HG02588 (cell line): ENCODE results near the gene CYP19A1.
"Not testable (repeated sequence)": the region's sequence is repeated elsewhere in the genome, so short reads cannot be mapped to it uniquely, and the experiment has no call there.

Experiments used
- ATAC-seq: cut with Tn5 transposase; IDR thresholded peaks from one replicate; pipeline ENCODE4 v1.9.1; 2021; ENCODE audit warnings: mild to moderate bottlenecking, moderate library complexity; ENCODE audit not compliant: unreplicated experiment

Gene CYP19A1

DNA sequence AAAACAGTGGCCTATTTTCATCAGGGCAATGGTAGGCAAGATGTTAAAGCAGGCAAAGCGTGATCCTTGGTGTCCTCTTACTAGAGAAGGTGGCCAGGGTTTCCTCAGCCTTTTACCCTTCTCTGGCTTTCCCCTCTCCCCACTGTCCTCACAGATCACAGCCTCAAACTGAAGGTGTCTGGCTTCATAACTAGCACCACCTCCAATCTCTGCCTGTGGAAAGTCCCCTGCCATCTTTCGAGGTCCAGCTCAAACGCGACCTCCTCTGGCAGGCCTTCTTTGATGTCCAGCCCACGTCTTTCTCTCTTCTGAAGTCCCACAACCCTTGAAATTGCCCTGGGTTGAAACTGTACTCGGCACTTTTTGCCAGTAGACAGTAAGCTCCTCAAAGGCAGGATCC, 35.9 kb downstream of the CYP19A1 start:
- ATAC-seq: no peak

DNA sequence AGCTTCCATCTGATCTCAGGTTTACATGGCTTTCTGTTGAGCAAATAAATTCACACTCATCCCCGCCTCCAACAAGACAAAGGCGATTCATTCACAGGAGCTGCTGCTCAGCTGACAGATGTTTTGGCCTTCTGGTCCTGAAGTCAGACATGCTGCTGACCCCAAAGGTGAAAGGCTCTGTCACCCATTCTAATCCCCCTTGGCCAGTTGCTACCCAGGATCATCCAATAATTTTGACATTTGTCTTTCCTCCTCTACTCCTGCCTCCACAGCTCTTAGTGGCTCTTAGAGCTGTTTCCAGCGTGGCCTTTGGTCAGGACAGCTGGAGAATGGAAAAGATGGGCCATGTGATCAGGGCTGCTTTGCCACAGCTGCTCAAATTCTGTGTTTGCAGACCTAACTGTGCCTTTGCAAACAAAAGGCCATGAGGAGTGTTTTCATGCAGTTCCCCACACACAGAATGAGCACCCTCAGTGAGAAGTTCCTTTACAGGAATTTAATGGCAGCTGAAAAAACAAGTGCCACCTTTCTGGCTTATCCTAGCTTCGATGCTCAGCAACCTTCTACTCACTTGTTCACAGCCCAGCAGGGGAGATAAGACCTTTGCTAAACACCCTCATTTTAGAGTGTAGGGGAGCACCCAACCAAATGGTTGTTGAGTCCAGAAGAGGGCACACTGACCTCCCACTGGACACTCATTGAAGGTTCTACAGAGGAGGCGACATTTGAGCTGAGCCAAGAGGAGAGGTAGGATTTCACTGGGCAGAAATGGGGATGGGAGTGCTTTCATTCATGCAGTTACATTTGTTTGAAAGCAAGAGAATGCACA, 39.0 kb downstream of the CYP19A1 start:
- no peak for ATAC-seq

- no peak for ATAC-seq
Observed at GRCh38 chr15:51298620-51299019, 39.8 kb downstream of the CYP19A1 start.

DNA sequence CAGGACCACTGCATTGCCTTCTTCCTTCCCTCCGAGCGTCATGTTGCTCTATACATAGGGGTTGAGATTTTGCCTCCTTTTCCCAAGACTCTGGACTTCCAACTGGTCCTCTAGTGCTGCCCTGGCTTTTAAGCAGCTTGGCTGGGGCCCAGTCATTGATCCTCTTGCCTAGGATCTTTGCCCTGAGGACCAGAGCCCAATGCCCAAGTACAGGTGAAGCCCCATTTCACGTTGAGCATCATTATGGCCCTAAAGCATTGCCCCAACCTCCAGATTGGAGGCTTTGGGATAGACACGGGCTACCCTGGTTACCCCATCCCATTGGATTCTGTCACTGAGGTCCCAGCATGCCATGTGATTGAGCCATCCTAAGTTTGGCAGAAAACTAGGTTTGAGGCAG, 47.7 kb downstream of the CYP19A1 start:
- ATAC-seq: no peak

DNA sequence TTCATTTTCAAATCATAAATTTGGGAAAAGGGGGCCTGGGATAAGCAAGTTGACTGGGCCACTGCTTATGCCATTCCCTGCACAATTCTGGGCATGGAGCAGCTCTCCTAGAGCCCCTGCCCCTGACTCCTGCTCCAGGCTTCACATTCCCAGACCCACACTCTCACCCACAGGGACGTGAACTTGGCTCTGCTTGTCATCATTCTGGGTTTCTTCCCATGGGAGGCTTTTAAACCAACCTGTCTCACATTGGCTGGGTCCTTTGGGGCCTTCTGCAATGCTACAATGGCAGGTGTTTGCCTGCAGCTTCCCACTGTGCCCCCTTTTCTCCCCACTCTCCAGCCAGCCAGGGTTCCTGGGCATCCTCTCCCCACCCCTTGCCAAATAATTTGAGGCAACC, 49.1 kb downstream of the CYP19A1 start:
- ATAC-seq: no peak

DNA sequence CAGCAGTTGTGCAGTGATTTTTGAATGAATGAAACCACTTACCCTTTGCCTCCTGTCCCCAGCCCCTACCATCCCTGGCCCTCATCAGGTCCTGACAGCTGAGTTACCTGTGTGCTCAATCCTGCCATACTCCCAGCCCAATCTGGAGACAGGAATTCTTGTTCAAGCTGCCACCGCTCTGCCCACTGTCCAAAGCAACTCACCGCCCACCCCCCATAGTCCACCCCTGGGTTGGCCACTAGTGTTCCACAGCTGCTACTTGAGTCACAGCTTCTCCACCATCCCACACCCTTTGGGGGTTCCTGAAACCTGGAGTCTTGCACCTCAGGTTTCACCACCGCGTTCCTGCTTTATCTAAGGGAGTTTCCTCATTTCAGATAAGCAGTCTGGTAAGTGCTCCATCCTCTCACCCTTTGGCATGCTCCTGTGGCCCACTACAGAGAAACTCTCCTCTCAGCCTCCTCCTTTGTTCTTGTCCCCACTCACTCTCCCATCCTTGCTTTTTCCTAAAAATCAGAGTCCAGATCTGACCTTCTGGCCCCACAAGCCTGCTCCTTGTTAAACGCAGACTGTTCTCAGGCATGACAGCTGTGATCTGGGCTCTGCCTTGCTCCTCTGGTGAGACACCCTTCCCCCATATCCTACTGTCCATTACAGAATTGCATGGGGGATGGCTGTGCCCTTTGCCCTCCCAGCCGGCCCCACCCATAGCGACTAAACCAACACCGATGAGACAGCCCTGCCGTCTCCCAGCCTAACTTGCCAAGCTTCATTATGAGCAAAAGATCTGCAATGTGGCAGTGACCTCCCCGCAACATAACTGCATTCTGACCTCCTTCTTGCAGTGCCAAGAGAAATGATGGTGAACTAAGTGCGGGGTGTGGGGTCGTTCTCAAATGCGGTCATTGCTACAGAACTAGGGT, 50.0 kb downstream of the CYP19A1 start:
- no peak for ATAC-seq

DNA sequence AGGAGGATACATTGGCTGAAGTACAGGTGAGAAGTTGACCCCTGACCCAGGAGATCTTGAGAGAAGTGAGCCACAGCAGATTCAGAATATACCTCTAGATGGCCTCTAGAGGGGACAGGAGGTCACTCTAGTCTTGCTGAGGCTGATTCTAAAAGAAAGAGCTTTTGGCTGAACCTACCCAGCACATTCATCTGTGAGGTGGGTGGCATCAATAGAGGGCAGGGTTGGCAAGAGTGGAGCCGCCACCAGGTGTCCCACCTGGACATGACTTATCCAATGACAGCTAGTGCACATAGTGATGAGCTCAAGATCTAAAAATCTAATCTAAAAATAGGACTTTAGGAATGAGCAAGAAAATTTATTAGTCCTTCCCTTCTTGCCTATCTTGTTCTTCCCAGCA, 51.6 kb downstream of the CYP19A1 start:
- ATAC-seq: no peak

GRCh38 chr15:51285399-51285798, 53.0 kb downstream of the CYP19A1 start:
- no peak for ATAC-seq

DNA sequence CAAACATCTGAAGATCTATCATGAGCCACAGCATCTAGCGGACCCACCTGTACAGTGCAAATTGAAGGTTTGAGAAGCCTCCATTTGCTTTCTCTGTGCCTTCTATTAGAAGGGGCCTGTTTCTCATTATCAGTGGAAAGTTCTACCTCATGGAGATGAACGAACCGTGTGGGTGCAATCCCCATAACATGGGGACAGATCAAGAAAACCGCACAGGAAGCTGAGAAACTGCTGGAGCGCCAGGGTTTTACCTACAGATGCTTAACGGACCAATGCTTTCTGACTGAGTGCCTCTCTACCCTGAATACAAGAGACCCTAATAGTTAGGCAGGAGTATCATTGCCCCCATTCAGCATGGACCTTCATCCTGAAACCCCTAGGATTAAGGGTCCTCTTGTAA, 53.5 kb downstream of the CYP19A1 start:
- no peak for ATAC-seq

DNA sequence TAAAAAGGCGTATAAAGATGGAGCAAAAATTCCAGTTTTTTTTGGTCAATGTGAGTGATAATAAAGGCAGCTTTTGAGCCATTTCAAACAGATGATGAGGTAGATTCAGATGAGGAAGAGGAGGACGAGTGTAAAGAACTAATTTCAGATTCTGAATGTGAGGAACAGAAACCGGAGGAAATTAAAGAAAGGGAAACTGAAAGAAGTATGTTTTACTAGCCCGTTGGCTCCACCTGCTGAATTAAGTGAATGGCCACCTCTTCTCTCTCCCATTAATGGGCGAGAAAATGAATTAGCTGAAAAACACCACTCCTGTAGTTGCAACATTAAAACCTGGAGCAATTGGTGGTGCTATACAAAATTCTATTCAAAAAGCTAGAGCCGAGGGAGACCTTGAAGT, 55.4 kb downstream of the CYP19A1 start:
- ATAC-seq: no peak

GRCh38 chr15:51282241-51282640, 56.2 kb downstream of the CYP19A1 start:
- not testable (repeated sequence) for ATAC-seq

DNA sequence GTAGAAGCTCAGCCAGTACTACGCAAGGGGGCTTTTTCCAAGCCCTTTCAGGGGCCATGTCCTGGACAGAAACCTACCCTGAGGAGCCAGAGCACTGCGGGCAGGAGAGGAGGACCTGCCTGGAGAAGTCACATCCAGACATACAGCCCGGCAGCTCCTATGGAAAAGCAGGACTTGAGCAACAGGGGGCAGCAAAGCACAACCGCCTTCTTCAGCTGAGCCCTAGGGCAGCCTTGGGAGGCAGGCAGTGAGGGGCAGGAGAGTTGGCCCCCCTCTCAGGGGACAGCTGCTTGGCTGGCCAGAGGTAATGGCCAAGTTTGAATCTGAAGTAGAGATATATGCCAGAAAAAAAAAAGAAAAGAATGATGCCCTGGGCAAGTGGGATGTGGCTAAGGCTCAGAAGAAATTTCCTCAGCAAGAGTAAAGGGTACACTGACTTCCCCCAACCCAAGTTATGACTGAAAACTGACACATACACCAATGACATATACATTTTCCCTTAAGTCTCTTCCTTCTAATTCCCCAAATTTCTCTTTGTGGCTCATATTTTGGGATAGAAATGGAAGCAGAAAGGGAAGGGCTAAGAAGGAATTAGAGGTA, 56.9 kb downstream of the CYP19A1 start:
- ATAC-seq: no peak

DNA sequence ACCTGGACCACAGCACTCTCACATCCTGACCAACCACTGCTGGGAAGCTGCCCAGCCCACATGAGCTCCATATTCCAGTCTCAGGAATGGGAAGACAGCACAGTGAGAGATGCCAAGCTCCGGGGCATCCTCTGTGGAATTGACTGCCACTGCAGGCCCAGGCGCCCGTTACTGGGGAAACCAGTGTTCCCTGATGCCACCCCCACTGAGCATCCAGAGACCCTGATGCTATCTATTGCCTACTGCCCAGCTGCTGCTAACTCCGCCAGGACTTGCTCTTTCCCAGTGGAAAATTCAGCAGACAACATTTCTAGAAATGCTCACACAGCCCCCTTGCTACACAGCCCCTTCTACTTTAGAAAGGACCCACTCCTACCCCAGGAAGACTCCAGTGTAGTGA, 57.6 kb downstream of the CYP19A1 start:
- ATAC-seq: no peak

DNA sequence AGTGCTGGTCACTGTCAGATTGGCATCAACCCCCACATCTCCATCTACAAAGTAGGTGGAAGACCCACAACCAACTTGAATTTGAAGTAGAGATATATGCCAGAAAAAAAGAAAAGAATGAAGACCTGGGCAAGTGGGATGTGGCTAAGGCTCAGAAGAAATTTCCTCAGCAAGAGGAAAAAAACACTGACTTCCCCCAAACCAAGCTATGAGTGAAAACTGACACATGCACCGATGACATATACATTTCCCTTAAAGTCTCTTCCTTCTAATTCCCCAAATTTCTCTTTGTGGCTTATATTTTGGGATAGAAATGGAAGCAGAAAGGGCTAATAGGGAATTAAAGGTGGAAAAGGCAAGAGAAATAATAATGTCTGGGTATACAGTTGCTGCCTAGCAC, 59.0 kb downstream of the CYP19A1 start:
- no peak for ATAC-seq

DNA sequence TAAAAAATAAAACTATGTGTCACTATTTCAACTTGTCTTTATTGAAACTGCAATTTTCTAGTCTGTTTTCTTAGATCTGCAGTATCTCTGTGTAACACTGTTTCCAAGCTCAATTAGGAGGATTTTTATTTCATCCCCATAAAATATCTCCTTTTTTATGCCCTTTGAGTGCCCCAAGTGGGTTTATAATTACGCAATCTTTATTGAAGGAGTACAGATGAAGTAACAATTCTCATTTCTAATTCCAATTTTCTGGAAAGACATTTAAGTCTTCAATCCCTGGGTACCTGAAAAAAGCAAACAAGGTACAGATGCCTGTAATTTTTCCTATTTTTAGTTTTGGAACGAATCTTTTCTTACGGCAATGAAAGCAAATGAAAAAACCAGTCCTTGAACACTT, 61.3 kb downstream of the CYP19A1 start:
- no peak for ATAC-seq

GRCh38 chr15:51274956-51275355, 63.4 kb downstream of the CYP19A1 start:
- no peak for ATAC-seq

DNA sequence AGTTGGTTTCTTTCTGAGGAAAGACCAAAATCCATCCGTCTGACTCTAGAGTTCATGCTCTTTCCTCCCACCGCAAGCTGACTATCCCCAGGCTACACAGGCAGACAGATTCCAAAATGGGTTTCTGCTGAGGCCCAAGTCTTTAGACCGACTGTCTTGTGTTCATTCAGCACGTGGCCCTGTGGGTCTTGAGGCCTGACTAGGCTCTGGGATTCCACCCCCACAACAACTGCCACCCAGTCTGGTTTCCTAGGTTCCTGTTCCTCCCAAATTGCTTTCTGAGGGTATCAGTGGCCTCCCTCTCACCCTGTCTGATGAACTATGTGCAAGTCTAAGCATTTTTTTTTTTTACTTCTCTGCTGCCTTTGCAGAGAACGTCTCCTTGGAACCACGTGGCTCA, 67.7 kb downstream of the CYP19A1 start:
- ATAC-seq: no peak

GRCh38 chr15:51269496-51269895, 68.9 kb downstream of the CYP19A1 start:
- ATAC-seq: no peak

DNA sequence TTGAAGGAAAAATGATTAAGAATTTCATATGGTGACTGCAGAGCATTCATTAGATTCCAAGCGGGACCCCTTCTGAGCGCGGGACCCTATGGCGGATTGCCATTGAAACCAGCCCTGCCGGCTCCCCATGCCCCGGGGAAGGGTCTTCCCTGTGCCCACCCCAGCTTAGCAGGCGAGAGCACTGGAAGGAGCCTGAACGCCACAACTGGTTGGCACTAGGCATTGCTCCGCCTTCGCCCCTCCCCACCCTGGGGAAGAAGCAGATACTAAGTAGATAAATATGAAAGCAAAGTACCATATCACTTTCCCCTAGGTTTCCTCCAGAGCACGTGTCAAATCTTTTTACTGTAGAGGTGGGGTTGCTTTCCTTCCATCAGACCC, 70.7 kb downstream of the CYP19A1 start:
- no peak for ATAC-seq

DNA sequence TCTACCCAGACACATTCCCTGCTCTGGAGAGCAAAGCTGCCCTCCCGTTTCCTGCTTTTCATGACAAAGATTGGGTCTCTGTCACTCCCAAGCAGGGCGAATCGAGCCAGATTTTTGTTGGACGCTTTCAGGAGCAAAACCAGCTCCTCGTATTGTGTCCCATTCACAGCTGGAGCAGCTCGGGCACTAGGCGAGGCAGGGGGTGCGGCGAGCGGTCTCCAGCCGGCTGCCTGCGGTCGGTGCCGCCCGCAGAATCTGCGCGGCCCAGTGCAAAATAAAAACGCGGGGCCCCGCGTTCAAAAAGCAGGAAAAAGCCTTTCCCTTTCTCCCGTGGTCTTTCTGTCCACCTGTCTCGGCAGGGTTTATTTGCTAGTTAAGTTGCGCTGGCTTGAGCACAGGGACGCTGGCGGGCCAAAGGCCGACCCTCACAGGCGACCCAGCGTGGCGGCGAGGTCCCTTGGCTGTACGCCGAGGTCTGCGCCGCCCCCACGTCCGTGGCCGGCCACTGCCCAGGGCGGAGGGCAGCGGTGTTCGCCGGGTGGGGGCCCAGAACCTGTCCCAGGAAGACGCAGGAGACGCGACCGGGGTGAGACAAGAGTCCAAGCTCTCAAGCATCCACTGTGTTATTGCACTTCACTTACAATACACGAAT, 71.2 kb downstream of the CYP19A1 start:
- ATAC-seq: no peak

DNA sequence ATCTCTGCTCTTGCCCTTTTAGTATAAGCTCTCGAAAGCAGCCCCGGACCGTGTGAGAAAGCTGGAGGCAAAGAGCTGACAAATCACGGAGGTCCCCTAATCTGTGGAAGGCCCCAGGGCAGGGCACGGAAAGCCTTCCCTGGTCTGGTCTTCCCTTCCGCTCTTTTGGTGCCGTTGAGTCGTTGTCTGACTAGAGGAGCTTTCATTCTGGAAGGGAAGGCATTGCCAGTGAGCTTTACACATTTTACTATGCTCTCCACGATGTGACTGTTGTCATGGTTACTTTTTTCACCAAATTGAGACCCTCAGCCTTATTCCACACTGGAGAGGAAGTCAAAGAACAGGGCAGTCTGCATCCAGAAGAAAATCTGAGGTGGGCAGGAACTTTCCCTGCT, 71.7 kb downstream of the CYP19A1 start:
- no peak for ATAC-seq
